AG08396 (cell line): Measurements from ENCODE around the gene COL9A2.

Experiments used
- DNase-seq: peaks from one replicate; pipeline ENCODE4 v3.0.0; 2012; ENCODE audit warnings: low spot score, mixed read lengths

Gene COL9A2

DNA sequence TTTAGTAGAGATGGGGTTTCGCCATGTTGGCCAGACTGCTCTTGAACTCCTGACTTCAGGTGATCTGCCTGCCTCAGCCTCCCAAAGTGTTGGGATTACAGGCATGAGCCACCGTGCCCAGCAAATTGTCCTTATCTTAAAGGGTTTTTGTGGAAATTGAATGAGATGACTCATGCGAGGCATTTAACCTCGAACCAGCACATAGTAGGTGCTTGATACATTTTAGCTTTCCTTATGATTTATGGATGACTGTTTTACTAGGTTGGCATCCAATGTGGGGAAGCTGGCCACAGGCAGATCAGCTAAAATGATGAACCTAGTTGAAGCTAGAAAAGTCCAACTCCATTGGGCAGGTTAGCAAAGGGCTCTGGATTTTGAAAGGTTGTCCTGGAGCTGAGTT, 1.4 kb upstream of the COL9A2 start:
- no peak for DNase-seq

DNA sequence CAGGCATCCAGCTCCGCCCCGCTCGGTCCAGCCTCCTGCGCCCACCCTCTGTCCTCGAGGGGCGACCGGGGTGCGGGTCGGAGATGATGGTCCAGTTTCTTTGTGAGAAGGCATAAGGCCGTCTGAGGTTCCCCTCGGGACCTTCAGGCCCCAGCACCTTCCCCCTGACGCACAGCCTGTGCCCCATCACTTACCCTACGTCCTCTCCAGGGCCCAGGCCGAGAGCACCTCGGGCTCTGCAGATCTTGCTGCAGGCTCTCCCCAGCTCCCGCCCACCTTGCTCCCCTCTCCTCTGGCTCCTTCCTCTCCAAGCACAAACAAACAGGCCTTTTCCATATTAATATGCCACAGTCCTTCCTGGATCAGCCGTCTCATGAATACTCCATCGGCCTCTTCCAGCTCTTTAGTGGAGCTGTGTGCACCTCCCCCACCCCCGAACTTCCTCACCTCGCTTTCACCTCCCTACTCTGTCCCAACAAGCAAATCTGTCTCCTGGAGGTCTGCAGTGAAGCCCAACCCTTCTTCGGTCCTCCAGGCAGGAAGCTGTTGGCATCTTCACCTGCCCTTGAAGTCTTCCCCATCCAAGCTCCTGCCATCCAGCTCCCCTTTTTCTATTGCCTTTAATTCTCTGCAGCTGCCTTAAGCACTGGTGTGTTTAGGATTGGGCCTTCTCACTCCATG, 448 bp upstream of the COL9A2 start:
- peak; percentile 7 for DNase-seq

DNA sequence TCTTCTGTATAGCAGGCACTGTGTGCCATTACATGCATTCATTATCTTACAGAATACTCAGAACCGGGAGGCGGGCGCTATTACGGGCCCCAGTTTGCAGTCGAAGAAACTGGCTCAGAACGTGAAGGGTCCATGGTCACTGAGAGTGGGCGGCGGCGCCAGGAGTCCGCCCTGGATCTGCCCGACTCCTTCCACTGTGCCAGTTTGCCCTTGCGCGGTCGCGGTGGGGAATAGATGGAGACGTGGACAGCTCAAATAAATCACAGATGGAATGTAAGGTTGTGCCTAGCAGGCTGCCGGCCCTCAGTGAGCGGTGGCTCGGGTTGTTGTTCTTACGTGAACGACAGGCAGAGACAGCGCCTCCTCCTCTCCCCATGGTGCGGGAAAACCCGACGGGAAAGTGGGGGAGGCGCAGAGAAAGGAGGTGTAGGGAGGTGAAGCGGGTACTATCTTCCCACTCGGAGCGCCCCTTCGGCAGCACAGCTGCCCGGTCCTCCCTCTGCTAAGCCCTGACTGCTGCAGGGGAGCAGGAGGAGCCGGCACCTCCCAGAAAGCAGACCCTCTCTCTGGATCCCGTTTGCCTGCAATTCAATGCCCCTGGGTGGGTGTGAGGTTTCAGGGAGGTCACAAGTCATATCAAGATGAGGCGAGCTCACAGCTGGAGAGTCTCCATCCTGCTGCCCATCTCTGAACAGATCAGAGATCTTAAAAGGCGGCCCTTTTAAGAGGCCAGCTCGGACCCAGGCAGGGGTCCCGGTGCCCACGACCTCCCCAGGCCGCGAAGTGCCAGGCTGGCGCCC, 1.1 kb downstream of the COL9A2 start:
- DNase-seq = peak; percentile 29

DNA sequence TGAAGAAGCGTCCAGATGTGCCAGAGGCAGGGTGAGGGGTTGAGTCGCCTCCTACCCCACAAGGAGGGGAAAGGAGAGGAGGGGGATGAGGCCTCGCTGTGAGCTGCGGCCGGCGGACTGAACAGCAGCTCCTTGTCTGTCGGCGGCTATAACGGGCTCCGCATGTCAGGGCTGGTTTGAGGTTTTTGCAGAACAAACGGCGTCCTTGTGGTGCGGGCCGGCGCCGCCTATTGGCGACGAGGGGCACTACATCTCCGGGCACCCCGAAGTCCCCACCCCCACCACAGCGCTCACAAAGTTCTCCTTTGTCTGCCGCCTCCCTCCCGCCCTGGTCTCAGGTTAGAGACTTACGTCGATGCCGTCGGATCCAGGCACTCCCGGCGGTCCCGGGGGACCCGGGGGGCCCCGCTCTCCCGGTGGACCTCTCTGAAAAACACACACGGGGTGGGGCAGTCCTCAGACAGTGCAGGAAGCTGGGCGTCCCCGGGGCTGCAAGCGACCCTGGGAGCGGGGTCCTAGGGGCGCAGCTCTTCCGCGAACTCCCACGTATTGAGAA, 1.8 kb downstream of the COL9A2 start:
- DNase-seq = peak; percentile 92

DNA sequence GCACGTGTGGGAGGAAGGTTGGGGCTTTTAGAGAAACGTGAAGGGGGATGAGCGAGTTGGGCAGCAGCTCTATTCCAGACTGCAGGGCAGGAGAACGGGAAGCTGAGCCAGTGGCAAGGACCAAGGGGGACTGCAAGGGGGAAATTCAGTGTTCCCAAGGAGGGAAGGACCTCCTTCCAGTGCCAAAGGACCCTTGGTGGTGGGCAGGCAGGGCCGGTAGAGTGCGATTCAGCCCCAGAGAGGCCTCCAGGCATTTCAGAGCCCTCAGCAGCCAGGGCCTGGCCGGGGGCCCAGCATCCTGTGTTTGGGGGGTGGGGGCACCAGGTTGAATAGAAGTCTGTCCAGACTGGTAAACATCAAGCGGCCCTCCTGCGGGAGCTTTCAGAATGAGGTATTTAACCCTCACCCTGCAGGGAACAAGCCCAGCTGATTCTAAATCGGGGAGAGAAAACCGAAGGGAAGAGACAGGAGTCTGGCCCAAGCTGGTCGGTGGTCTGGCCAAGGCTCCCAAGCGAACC, 2.3 kb downstream of the COL9A2 start:
- DNase-seq = no peak

DNA sequence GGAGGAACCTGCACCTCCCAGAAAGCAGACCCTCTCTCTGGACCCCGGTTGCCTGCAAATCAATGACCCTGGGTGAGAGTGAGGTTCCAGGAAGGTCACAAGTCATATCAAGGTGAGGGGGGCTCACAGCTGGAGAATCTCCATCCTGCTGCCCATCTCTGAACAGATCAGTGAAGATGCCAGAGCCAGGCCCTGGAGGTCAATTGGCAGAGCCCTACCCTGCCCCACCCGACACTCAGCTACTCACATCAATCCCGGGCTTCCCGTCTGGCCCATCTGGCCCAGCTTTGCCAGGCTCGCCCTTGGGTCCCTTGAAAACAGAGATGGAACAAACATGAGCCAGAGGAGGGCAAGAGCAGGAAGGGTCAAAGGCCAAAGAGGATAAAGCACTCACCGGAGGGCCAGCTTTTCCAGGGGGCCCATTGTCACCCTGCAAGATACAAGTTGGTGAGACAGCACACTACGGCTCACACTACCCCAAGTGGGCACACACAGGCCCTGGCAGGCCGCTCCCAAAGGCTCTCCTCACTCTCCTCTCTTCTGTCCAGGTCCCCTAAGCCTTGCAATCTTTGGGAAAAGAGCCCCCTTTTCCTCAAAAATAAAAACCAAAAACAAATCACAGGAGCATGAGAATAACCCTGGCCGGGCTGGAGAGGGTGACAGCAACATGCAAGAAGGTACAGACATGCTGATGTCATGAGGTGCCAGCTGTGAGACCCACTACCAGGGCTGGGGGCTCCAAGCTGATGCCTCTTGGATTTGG, 2.9 kb downstream of the COL9A2 start:
- DNase-seq = no peak

DNA sequence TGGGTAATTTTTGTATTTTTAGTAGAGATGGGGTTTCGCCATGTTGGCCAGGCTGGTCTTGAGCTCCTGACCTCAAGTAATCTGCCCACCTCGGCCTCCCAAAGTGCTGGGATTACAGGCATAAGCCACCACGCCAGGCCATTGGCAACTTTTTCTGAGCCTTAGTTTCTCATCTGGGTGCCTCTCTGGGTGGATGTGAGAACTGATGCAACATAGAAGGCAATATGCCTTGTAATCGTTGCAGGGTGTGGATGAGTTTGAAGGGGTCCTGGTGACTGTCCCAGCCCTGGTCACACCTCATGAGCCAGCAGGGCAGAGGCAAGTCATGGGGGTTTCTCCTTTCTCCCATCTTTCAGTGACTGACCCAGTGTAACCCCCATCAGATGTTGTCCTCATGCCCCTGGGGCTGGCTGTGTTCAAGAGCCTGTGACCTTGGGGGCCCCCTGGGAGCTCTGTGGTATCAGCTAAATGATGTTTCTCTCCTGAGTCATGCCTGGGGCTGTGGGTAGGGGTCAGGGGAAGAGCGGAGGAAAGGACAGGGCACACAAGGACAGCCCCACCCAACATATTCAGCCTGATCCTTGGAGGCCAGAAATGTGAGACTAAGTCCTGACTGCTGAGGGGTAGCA, 3.6 kb downstream of the COL9A2 start:
- no peak for DNase-seq

DNA sequence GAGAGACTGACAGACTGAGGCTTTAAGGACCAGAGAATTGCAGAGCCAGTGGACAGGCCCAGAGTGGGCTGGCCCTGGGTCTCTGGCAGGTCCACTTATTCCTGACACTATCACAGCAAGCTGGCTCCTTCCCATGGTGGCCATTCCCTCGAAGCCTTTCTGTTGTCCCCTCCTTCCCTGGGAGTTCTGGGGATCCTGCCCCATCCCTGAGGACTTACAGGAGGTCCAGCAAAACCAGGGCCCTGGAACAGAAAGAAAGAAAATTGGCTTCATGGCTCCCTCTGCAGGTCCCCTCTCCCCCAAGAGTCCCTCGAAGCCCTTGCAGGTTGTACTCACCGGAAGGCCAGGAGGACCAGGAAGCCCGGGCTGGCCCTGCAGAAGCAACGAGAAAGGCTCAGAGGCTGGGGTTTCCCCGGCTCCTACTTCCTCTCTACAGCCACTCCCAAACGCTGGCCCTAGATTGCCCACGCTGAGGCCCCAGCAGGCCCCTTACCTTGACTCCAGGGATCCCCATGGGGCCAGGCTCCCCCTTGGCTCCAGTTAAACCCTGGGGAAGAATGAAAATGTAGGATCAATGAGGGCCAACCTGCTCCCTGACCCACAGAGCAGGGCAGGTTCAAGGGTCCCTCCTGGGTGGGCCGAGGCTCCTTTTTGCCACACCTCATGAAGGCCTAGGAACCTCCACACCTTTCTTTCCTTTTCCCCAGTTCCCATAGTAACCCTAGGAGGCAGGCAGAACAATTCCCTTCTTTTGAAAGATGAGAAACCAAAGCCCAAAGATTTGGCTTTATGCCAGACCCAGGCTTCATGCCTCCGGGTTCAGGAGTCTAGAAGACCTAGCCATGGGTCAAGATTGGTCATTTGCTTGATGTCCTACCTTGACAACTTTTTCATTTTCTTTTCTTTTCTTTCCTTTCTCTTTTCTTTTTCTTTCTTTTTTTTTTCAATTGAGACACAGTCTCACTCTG, 4.6 kb downstream of the COL9A2 start:
- peak; percentile 3 for DNase-seq

DNA sequence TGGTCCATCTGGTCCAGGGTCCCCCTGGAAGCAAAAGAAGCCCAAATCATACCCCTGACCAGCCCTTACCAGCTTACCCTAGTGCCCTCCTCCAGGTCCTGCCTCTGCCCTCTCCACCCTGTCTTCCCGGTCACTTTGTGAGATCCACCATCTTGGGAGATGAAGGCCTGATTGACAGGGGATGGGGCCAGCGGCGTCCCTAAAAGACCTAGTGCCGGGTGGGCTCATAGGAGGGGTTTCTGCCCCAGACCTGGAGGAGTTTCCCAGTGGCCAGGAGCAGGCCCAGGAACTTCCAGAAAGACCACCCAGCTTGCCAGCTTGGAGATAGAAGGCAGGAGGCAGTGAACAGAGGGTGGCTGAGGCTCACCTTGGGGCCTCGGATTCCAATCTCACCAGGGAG, 5.4 kb downstream of the COL9A2 start:
- peak; percentile 2 for DNase-seq

DNA sequence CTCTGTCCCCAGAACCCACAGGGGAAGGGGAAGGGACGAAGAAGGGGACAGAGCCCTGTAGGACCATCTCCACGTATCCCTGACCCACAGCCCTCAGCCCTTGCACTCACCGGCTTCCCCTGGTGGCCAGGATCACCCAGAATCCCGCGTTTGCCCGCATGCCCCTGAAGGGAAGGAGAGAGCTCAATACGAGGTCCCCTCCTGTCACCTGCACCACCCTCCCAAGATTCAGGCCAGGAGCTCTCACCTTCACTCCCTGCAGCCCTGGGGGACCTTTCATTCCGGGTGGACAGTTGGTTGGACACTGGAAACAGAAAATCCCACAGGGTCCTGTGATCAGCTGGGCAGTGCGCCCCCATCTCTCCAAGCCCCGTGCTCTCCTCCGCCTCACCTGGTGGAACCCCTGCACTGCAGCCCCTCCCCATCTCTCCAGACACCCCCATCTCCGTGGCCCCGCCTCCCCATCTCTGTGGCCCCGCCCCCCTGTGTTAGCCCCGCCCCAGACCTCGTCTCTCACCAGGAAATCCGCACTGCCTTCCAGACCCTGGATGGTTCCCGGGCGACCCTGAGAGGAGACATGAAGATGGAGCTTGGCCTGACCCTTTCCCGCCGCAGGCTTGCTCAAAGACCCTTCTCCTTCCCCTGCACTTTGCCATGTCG, 6.0 kb downstream of the COL9A2 start:
- DNase-seq = peak; percentile 2

DNA sequence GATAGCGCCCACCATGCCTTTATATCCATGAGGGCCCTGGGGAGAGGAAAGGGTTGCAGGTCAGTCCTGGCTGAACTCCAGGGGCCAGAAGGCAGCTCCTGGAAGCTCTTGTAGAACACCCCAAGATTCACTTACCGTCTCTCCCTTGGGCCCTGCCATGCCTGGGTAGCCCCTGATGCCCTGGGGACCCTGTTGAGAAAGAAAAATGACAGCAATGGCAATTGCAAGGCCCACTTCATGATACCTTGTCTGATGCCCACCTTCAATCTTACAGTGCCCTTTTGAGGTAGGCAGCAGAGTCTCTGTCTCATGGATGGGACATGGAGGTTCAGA, 7.0 kb downstream of the COL9A2 start:
- no peak for DNase-seq

DNA sequence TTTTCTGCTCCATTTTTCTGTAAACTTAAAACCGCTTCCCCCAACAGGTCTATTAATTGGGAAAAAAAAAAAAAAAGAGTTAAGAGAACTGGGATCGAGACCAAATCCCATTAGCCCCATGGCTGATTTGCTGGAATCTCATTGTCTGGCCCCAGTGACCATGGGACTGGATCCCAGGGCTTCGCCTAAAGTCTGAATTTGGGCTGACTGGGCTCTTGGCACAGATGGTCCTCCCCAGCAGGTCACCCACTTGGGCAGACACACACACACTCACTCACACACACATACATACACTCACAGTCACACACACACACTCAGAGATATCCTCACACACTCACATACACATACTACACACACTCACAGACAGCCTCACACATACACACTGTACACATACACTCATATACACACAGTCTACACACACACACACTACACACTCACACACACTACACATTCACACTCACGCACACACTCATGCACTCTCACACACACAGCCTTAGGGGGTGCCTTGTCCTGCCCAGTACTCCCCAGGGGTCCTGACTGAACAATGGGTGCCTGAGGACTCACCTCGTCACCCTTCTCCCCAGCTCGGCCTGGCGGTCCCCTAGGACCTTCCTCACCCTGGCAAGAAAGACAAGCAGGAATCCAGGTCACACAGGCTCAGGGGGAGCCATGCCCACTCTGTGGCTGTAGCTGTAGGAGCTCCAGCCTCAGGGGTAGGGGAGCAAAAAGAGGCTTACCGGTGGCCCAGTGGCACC, 7.5 kb downstream of the COL9A2 start:
- no peak for DNase-seq

DNA sequence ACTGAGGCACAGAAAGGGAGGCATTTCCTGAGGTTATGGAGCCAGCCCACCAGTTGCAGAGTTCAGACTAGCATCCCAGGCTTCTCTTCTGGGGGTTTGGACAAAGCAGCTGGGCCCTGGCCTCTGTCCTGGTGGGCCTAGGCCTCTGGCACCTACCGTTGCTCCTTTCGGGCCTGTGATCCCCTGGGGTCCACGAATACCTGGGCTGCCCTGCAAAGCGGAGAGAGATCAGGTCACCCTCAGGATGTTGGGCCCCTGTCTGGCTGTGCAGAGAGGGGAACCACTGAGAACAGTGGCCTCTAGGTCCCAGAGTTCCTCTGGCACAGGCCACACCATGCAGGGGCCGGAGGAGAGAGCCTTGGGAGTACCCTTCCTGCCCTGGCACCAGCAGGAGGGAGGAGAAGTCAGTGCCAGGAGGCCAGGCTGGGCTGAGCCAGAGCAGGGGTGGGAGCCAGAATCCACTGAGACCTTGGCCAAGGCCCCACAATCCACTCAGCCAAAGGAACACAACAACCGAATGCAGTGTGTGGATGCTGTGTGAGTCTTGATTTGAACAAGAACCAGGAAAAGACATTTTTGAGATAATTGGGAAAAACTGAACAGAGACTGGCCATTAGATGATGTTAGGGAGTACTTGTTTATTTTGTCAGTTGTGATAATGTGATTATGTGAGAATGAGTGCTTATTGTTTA, 8.9 kb downstream of the COL9A2 start:
- no peak for DNase-seq

DNA sequence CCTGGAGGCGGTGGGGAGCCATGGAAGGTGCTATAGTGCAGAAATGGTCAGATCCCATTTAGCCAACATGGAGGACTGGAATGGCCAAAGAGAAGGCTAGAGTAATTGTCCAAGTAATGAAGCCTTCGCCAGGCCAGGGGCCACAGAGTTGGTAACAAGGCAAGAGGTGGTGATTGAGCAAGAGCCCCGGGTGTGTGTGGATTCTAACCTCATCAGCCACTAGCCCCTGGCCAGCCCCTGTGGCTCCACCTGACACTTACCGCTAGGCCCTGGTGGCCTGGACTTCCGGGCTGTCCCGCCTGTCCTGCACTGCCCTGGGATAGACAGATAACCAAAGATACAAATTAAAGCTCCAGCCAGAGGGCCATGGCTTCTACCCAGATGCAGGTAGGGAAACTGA, 9.9 kb downstream of the COL9A2 start:
- no peak for DNase-seq

DNA sequence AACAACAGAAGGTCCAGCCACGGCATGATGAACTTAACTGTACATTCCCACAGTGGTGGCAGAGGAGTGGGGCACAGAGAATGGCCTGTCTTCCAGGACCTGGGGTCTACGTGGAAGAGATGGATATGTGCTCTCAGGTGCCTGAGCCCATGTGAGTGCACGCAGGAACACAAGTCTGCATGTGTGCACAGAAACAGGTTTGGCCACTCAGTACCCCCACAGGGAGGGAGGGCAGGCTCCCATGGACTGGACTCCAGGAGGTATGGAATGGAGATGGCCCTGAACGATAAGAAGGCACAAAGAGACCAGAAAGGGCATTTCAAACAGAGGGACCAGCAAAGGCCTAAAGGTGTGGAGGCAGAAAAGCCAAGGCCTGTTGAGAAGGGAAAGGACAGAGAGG, 10.8 kb downstream of the COL9A2 start:
- no peak for DNase-seq

DNA sequence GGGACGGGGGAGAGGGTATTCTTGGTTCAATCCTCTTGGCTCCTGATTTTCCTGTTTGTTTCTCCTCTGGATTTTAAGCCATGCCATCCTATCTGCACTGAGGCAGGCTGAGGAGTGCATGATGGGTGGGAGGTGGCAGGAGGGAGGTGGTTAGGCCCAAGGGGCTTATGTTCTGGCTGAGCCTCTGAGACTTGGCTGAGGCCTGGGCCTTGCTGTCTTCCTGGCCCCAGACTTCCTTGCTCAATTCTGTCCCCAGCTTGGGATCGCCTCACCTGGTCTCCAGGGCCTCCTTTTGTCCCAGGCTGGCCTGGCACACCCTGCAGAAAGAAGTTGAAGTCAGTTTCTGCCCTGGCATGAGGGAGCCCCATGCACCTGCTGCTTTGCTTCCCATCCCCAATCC, 11.2 kb downstream of the COL9A2 start:
- no peak for DNase-seq

DNA sequence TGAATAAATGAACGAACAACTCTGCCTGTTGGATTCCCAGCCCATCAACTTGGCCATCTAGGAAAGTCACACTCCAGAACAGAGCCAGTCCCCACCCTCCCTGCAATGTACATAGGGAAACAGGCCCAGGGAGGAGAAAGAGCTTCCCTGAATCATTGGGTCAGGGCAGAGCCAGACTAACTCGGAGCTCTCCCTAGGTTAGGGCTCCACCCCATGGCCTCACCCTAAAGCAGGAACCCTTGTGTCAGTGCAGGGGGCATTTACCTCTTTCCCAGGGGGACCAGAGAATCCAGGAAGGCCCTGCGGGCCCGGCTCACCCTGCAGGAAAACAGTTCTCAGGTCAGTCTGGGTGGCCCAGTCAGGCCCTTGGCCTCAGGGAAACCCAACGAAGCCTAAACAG, 11.6 kb downstream of the COL9A2 start:
- no peak for DNase-seq

DNA sequence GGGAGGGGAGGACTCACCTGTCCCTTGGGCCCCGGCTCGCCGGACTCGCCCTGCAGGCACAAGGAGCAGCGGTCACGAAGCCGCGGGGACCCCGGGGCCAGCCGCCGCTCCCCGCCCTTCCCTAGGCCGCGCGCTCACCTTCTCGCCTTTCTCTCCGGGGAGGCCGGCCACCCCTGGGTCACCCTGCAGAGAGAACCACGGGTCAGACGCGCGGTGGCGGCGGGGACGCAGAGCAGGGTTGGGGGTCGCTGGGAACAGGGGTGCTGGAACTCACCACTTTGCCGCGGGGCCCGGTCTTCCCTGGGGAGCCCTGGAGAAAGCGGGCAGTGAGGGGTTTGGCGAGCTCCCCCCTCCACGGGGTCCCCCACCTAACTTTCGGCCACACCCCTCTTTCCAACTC, 13.3 kb downstream of the COL9A2 start:
- DNase-seq = no peak
